GM18519 (cell line): Measurements from ENCODE around the gene CALB2.
"Not testable (repeated sequence)": the region's sequence is repeated elsewhere in the genome, so short reads cannot be mapped to it uniquely, and the experiment has no call there.

ENCODE experiments used
- ATAC-seq: cut with Tn5 transposase; IDR thresholded peaks from one replicate; pipeline ENCODE4 v1.9.1; 2021; ENCODE audit warnings: mild to moderate bottlenecking, moderate library complexity; ENCODE audit not compliant: unreplicated experiment, low FRiP score

CALB2 gene

GRCh38 chr16:71352466-71352865 is 6.1 kb upstream of the CALB2 start:
- no peak for ATAC-seq

- ATAC-seq = no peak
These were observed 5.5 kb upstream of the CALB2 start for GRCh38 chr16:71352963-71353460.

GRCh38 chr16:71353736-71354135 is 4.8 kb upstream of the CALB2 start:
- no peak for ATAC-seq

- ATAC-seq = no peak
These were observed 4.4 kb upstream of the CALB2 start for GRCh38 chr16:71354156-71354555.

- ATAC-seq = no peak
These were observed 2.3 kb upstream of the CALB2 start for GRCh38 chr16:71356051-71356740.

GRCh38 chr16:71356936-71357335 is 1.6 kb upstream of the CALB2 start:
- not testable (repeated sequence) for ATAC-seq

- no peak for ATAC-seq
These were observed 842 bp upstream of the CALB2 start for GRCh38 chr16:71357681-71358080.

- ATAC-seq = no peak
These were observed 908 bp downstream of the CALB2 start for GRCh38 chr16:71359431-71359830.

GRCh38 chr16:71360378-71360777 is 1.9 kb downstream of the CALB2 start:
- ATAC-seq = no peak

GRCh38 chr16:71364133-71364681 is 5.7 kb downstream of the CALB2 start:
- ATAC-seq = no peak

- ATAC-seq = no peak
These were observed 6.5 kb downstream of the CALB2 start for GRCh38 chr16:71365021-71365420.

- no peak for ATAC-seq
These were observed 8.9 kb downstream of the CALB2 start for GRCh38 chr16:71367241-71367976.

GRCh38 chr16:71368958-71369357 is 10.4 kb downstream of the CALB2 start:
- no peak for ATAC-seq

GRCh38 chr16:71369494-71369893 is 11.0 kb downstream of the CALB2 start:
- ATAC-seq = no peak

GRCh38 chr16:71371237-71371636 is 12.7 kb downstream of the CALB2 start:
- no peak for ATAC-seq

- ATAC-seq = no peak
These were observed 14.6 kb downstream of the CALB2 start for GRCh38 chr16:71373073-71373472.

- ATAC-seq = no peak
These were observed 18.1 kb downstream of the CALB2 start for GRCh38 chr16:71376465-71377157.

GRCh38 chr16:71379711-71380110 is 21.2 kb downstream of the CALB2 start:
- no peak for ATAC-seq

- ATAC-seq = no peak
These were observed 22.3 kb downstream of the CALB2 start for GRCh38 chr16:71380831-71381230.

GRCh38 chr16:71383054-71383773 is 24.7 kb downstream of the CALB2 start:
- no peak for ATAC-seq
